Mammary microvascular endothelial cell (primary cell): ENCODE results near the gene SLC12A9. TPM values are rescaled to one million over a fixed set of nuclear protein-coding genes. Genes with fewer than 3 reads are reported as not detected.

Experiments
- total RNA-seq: library from RNA; depleted of rRNA; stranded (reverse); fragments of >200 nt; gene quantifications from 2 replicates; pipeline ENCODE4 v1.2.3, GENCODE V29; 2015

Gene SLC12A9
- 22.0 and 31.9 TPM in 2 replicates for total RNA-seq

GRCh38 chr7:100852048-100852872 lies at the start of gene SLC12A9:
SLC12A9 (plus strand) TSS chr7:100852713; CDS start chr7:100854198, 1,485 bp downstream.

DNA sequence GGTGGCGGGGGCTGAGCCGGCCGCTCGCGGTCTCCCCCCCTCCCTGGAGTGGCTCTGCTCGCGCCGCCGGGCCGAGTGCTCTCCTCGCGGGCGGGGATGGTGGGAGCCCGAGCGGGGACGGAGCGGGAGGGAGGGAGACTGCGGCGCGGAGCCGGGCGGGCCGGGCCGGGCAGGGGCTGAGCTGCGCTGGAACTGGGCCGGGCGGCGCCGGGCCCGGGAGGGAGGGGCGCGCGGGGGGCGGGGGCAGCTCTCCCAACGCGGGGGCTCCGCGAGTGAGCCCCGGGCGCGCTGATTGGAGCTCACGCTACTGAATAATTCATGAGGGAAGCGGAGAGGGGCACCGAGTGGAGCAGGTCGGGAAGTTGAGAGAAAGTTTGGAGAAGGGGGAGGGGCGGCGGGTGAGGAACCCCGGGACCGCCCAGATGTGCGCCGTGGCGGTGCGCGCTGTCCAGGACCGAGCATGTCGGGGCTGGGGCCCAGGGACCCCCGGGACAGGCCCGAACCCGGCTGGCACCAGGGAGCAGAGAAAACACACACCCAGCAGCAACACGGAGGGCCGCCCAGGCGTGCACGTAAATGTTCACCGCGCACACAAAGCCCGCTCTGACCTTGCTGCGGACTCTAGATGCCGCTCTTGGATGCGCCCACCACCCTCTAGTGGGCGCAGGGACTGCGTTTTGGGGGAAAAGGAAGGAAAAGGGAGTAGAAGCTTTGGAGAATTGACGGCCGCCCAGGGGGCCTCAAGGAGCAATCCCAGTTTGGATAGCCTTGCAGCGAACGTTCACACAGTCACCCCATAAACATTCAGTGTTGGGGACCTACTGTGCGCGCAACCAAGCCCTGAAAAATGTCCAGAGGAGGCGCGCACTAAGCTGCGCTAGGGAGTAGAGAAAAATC lies 24.9 kb upstream of the SLC12A9 start, which contains the start of gene EPHB4:
Gene EPHB4, minus strand, starts transcription at position 194 of the 897 bp plus-strand sequence. CDS start 493 bp downstream, outside the sequence.

DNA sequence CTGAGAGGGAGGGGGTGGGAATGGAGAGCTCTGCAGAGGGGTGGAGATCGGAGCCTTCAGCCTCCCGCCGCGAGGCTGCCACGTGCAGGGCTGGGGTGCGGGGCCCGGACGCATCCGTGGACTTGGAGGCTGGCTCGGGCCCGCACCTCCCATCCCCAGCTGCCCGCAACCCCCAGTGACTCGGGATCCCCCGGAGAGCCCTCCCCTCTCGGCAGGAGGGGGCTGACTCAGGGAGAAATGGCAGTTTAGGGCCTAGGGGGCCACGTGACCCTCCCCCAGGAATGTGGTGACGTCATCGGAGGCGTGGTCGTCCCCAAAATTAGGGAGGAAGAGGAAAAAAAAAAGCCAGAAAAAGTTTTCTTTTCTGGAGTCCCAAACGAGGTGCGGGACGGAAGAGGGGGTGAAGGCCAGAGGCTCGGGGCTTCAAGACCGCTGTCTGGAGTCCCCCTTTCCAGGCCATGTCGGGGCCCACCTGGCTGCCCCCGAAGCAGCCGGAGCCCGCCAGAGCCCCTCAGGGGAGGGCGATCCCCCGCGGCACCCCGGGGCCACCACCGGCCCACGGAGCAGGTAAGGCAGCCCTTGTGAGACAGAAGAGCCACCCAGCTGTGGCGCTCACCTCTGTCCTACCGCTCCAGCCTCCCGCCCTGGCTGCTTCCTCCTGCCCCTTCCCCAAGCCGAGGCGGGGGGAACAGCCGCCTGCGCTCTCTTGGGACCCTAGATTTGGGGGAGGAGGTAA lies 14.7 kb downstream of the SLC12A9 start, which contains the start of gene TRIP6:
Gene TRIP6, plus strand, starts transcription at position 348 of the 736 bp plus-strand sequence. Its CDS starts 111 bp downstream, at position 459.

DNA sequence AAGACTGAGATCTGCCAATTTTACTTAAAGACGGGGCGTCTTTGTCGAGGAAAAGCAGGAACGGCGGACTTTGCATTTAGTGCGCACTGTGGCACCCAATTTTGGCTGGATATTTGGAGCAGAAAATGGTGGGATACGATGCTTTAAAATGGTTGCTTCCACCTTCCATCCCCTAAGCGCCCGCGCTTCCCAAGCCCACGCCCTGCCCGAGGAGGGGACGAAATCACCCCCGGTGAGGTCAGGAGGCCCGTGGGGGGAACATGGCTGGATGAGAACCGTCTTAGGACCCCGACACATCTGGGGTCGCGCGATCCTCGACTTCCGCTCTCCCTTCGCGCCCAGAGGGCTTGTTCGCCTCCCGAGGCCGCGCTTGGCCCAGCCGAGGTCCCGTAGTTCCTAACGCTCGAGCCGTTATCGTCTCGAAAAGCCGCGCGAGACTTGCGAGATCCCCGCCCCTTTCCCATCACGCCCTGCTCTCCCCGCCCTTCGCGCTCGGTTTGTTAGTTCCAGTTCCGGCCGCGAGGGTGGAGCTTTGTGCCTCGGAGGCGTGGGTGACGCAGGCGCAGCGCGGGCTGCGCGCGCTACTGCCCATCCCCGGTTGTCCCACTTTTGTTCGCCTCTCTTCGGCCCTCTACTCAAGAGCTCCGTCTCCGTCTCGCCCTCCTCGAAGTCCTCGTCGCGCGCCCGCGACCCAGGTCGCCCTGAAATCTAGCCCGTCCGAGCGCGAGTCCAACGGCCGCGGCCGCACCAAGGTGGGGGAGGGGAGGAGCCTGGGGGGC lies 22.3 kb downstream of the SLC12A9 start, which contains the start of gene SRRT:
Gene SRRT, plus strand, starts transcription at position 527 of the 779 bp plus-strand sequence. CDS start 488 bp downstream, outside the sequence.

DNA sequence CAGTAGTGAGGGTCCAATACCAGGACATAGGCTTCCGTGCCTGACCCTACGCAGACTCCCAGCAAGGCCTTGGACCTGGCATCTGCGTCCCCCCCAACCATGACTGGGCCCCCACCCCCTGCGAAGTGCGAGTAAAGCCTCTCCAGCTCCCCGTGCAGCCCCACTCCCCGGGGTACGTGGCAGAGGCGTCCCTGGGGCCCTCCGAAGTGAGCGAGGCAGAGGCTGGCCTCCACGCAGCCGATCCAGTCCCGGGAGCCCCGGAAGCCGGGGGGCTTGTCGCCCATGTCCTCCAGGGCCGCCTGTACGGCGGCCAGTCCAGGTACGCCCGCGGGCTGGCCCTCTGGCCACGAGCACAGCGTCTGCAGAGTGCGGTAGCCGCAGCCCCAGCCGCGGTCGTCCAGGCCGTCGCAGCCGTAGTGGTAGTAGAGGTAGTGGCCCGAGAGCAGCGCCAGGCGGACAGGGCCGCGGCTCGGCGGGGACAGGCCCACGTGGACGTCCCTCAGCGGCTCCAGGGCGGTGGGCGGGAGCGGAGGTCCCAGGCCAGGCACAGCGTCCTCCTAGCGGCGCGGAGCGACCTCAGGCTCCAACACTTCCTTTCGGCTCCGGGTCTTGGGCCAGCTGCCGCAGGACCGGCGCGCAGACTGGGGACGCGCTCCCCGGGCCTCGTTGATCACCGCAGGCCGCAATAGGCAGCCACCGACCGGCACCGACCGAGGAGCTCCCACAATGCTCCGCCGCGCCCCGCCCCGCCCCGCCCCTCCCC lies 36.7 kb downstream of the SLC12A9 start, which contains the start of gene UFSP1:
Gene UFSP1, minus strand, starts transcription at position 728 of the 763 bp plus-strand sequence. Its CDS starts 444 bp downstream, at position 284.

DNA sequence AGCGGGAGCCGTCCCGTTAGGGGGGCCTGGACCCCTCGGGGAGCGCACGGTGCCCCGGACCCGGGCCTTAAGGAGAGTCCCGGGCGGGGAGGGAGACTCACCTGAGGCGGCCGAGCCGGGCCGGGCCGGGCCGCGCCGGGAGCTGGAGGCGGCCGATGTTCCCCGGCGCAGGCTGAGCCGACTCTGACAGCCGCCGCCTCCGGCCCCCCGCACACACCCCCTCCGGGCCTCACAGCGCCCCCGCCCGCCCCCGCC lies 43.1 kb downstream of the SLC12A9 start, which contains the start of gene ACHE:
Gene ACHE, minus strand, starts transcription at position 188 of the 255 bp plus-strand sequence. CDS start 1,656 bp downstream, outside the sequence.

Other genes with a start within 250 kb of the SLC12A9 start
- 13.2 and 16.8 TPM in 2 replicates for gene MOSPD3, start 240.2 kb upstream of the SLC12A9 start, total RNA-seq
- gene TFR2, start 211.2 kb upstream of the SLC12A9 start, total RNA-seq: under 0.01 and 0.44 TPM in 2 replicates
- not detected in 2 replicates for gene ACTL6B, start 196.3 kb upstream of the SLC12A9 start, total RNA-seq
- gene GNB2, start 179.0 kb upstream of the SLC12A9 start, total RNA-seq: 266 and 289 TPM in 2 replicates
- gene GIGYF1, start 158.5 kb upstream of the SLC12A9 start, total RNA-seq: 12.0 and 14.1 TPM in 2 replicates
- gene POP7, start 146.6 kb upstream of the SLC12A9 start, total RNA-seq: 50.1 and 59.9 TPM in 2 replicates
- not detected in 2 replicates for gene EPO, start 132.2 kb upstream of the SLC12A9 start, total RNA-seq
- gene ZAN, start 119.1 kb upstream of the SLC12A9 start, total RNA-seq: not detected in 2 replicates
- 141 and 146 TPM in 2 replicates for gene EPHB4, start 25.2 kb upstream of the SLC12A9 start, total RNA-seq
- 107 and 117 TPM in 2 replicates for gene TRIP6, start 14.7 kb downstream of the SLC12A9 start, total RNA-seq
- gene SRRT, start 22.4 kb downstream of the SLC12A9 start, total RNA-seq: 67.0 and 81.0 TPM in 2 replicates
- 2.8 and 4.8 TPM in 2 replicates for gene UFSP1, start 37.0 kb downstream of the SLC12A9 start, total RNA-seq
- gene ACHE, start 43.2 kb downstream of the SLC12A9 start, total RNA-seq: 0.54 and 0.67 TPM in 2 replicates
- gene MUC3A, start 96.8 kb downstream of the SLC12A9 start, total RNA-seq: not detected in 2 replicates
- not detected in 2 replicates for gene MUC12, start 116.9 kb downstream of the SLC12A9 start, total RNA-seq
- not detected in 2 replicates for gene MUC17, start 167.4 kb downstream of the SLC12A9 start, total RNA-seq
- 11.8 and 14.0 TPM in 2 replicates for gene TRIM56, start 232.8 kb downstream of the SLC12A9 start, total RNA-seq